PFSK-1 (cell line): ENCODE measurements around the gene RSF1.

ENCODE experiments used
- POLR2AphosphoS5 ChIP-seq: IDR thresholded peaks from 2 replicates; pipeline ENCODE4 v1.6.1; 2012; ENCODE audit warnings: low read depth, mild to moderate bottlenecking, control low read depth, low read length, moderate library complexity
- REST ChIP-seq, 2 experiments: IDR thresholded peaks; 2 replicates each; pipeline versions ENCODE4 v1.6.1 to v1.8.0; 2011 to 2012; ENCODE audit warnings: low read depth in 2 of 2, low read length in 2 of 2, control low read depth in 1 of 2, inconsistent platforms in 1 of 2, mild to moderate bottlenecking in 1 of 2, moderate library complexity in 1 of 2; ENCODE audit not compliant: insufficient read depth in 1 of 2
- SIN3A ChIP-seq: IDR thresholded peaks from 2 replicates; pipeline ENCODE4 v1.6.1; 2012; ENCODE audit warnings: mild to moderate bottlenecking, low read length, moderate library complexity, borderline replicate concordance; ENCODE audit not compliant: insufficient read depth

DNA sequence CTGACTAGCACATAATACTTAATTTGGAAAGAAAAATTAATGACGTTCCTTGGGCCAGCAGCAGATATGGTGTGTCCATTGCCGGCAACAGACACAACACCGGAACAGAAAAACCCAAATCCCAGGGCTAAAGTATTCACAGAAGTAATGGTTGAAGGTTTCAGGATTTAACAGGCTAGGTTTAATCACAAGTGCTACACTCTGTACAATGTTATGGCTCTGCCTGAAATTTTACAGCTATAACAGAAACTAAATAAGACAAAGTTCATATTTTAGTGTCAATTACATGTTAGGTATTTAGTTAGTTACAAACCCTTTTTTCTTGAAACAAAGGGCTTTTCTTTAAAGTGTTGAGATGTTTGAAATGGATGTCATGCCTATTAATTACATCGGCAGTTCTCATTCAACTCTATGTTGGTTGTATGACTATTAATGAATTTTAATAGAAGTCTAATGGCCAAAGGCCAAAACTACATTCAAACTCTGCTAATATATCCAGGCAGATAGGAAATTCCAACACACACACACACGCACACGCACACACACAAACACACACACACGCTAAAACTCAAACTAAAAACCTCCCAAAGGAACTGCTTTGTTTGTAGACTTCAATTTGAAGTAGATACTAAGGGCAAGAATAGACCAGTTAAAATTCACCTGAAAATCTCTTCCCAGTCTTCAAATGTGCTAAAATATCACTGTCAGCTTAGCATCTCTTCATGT is 155.1 kb downstream of the RSF1 start:
- TF ChIP-seq POLR2AphosphoS5 (no peak), REST (IDR thresholded peaks at IDR 0.05; ENCODE audit: insufficient read depth in 1 of 2, low read depth in 2 of 2, low read length in 2 of 2) (no peak), SIN3A (no peak)
